ENCODE results near the gene NTM.
A peak's percentile ranks its signal among the peaks of the same experiment; 100 is the strongest.

The NTM gene

GRCh38 chr11:131512228-131512627 lies 141.8 kb downstream of the NTM start:
- no peak overlapping the region for H3K4me3 ChIP-seq (ENCODE audit: low read length)
- DNase-seq (ENCODE audit: low read depth), result no peak
- TF ChIP-seq, protein P1, sequence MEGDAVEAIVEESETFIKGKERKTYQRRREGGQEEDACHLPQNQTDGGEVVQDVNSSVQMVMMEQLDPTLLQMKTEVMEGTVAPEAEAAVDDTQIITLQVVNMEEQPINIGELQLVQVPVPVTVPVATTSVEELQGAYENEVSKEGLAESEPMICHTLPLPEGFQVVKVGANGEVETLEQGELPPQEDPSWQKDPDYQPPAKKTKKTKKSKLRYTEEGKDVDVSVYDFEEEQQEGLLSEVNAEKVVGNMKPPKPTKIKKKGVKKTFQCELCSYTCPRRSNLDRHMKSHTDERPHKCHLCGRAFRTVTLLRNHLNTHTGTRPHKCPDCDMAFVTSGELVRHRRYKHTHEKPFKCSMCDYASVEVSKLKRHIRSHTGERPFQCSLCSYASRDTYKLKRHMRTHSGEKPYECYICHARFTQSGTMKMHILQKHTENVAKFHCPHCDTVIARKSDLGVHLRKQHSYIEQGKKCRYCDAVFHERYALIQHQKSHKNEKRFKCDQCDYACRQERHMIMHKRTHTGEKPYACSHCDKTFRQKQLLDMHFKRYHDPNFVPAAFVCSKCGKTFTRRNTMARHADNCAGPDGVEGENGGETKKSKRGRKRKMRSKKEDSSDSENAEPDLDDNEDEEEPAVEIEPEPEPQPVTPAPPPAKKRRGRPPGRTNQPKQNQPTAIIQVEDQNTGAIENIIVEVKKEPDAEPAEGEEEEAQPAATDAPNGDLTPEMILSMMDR (conservative IDR thresholded peaks at IDR 0.05; ENCODE audit: low read length), result no peak

GRCh38 chr11:131514062-131514461 lies 143.6 kb downstream of the NTM start:
- H3K4me3 ChIP-seq (ENCODE audit: low read length), result no peak overlapping the region
- no peak for DNase-seq (ENCODE audit: low read depth)
- TF ChIP-seq, protein P1 (conservative IDR thresholded peaks at IDR 0.05; ENCODE audit: low read length), result no peak

GRCh38 chr11:131518305-131518838 lies 148.0 kb downstream of the NTM start:
- no peak for DNase-seq (ENCODE audit: low read depth)
- TF ChIP-seq, protein P1 (conservative IDR thresholded peaks at IDR 0.05; ENCODE audit: low read length), result no peak
- H3K4me3 ChIP-seq (ENCODE audit: low read length), result no peak overlapping the region

DNA sequence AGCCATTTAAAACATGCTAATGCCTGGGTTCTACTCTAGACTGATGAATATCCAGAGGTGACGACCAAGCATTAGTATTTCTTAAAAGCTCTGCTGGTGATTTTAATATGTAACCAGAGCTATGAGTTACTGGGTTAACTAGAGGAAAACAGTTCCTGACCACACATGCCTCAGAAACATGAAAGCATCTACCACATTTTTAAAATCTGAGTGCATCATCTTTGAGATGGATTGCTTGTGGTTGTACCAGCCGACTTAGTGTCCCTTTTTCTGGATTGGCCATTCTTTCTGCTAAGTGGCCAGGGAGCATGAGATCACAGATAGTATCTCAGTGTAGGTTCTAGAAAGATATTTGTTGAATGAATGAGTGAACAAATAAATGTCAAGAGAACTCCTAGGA lies 152.4 kb downstream of the NTM start:
- peak; percentile 32 for DNase-seq (ENCODE audit: low read depth)
- H3K4me3 ChIP-seq (ENCODE audit: low read length), result no peak overlapping the region
- TF ChIP-seq, protein P1 (conservative IDR thresholded peaks at IDR 0.05; ENCODE audit: low read length), result no peak

DNA sequence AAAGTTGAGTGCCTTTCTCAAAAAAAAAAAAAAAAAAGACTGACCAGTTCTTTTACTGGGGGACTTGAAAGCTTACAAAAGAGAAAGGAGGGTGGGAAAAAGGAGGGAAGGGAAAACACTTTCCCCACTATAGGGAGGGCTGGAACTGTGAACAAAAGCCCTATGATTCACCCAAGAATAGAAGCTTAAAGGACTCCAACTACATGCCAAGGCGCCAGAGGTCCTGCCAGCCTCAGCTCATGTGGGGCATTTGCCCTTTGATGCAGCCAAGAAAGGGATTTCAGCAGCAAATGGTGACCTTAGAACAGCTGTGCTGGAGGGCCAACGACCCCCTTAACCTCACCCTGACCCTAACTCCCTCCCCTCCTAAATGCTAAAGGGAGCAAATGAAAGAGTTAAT lies 160.0 kb downstream of the NTM start:
- TF ChIP-seq, protein P1 (conservative IDR thresholded peaks at IDR 0.05; ENCODE audit: low read length), result no peak
- H3K4me3 ChIP-seq (ENCODE audit: low read length), result no peak overlapping the region
- no peak for DNase-seq (ENCODE audit: low read depth)

DNA sequence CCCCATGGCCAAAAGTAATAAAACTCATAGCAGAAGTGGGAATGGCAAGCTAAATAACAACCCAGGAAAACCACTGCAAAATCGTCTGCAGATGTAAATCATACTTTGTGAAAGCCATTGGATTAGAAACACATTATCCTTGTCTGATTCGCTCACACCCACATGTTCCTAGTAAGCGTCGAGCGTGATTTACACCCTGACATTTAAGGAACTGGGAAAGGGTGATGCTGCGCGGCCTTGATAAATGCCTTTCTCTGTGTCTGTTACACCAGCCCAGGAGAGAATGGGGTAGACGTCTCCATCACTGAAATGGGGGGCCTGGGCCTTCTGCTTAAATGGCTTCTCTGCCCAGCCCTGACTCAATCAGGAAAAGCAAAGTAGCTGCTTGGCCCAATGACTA lies 162.7 kb downstream of the NTM start:
- H3K4me3 ChIP-seq (ENCODE audit: low read length), result no peak overlapping the region
- TF ChIP-seq, protein P1 (conservative IDR thresholded peaks at IDR 0.05; ENCODE audit: low read length), result no peak
- no peak for DNase-seq (ENCODE audit: low read depth)

- no peak for DNase-seq (ENCODE audit: low read depth)
- TF ChIP-seq, protein P1 (conservative IDR thresholded peaks at IDR 0.05; ENCODE audit: low read length), result no peak
Observed at GRCh38 chr11:131533998-131534397, 163.6 kb downstream of the NTM start.

More at GRCh38 chr11:131533998-131534397, 163.6 kb downstream of the NTM start:
- no peak overlapping the region for H3K4me3 ChIP-seq (ENCODE audit: low read length)
